ENCODE data around the gene ATXN7L1.

GRCh38 chr7:105642264-105642663 lies 234.1 kb downstream of the ATXN7L1 start:
- TF ChIP-seq POLR2A (IDR thresholded peaks at IDR 0.05) = no peak
- TF ChIP-seq POLR2AphosphoS5 (IDR thresholded peaks at IDR 0.05) = no peak
- no peak for TF ChIP-seq CTCF (IDR thresholded peaks at IDR 0.05)
